T follicular helper cell (primary cell): ENCODE data around the gene CHST15.
"Not testable (repeated sequence)": the region's sequence is repeated elsewhere in the genome, so short reads cannot be mapped to it uniquely, and the experiment has no call there.

Experiments
- DNase-seq: peaks from one replicate; pipeline ENCODE4 v3.0.0-alpha.2; 2020; ENCODE audit warnings: low read depth

CHST15 gene

GRCh38 chr10:124098575-124098974 is 5.2 kb upstream of the CHST15 start:
- DNase-seq = no peak

GRCh38 chr10:124097883-124098282 is 4.5 kb upstream of the CHST15 start:
- DNase-seq = no peak

- DNase-seq = no peak
Measured at GRCh38 chr10:124096494-124096893, 3.1 kb upstream of the CHST15 start.

GRCh38 chr10:124095801-124096200 is 2.4 kb upstream of the CHST15 start:
- not testable (repeated sequence) for DNase-seq

GRCh38 chr10:124095096-124095495 is 1.7 kb upstream of the CHST15 start:
- DNase-seq = no peak

GRCh38 chr10:124094419-124094785 is 1.0 kb upstream of the CHST15 start:
- DNase-seq = no peak

- not testable (repeated sequence) for DNase-seq
Measured at GRCh38 chr10:124093774-124094418, 498 bp upstream of the CHST15 start.

GRCh38 chr10:124092250-124092859 is 1.0 kb downstream of the CHST15 start:
- DNase-seq = no peak

- DNase-seq = no peak
Measured at GRCh38 chr10:124091646-124092249, 1.6 kb downstream of the CHST15 start.

GRCh38 chr10:124090601-124091209 is 2.7 kb downstream of the CHST15 start:
- no peak for DNase-seq

- no peak for DNase-seq
Measured at GRCh38 chr10:124089859-124090258, 3.5 kb downstream of the CHST15 start.

- DNase-seq = no peak
Measured at GRCh38 chr10:124088915-124089314, 4.5 kb downstream of the CHST15 start.

- DNase-seq = no peak
Measured at GRCh38 chr10:124087672-124088634, 5.4 kb downstream of the CHST15 start.

GRCh38 chr10:124086787-124087671 is 6.4 kb downstream of the CHST15 start:
- no peak for DNase-seq

GRCh38 chr10:124086097-124086710 is 7.2 kb downstream of the CHST15 start:
- DNase-seq = no peak

GRCh38 chr10:124085680-124086079 is 7.7 kb downstream of the CHST15 start:
- DNase-seq = no peak

- no peak for DNase-seq
Measured at GRCh38 chr10:124084708-124085107, 8.7 kb downstream of the CHST15 start.

- no peak for DNase-seq
Measured at GRCh38 chr10:124083740-124084397, 9.5 kb downstream of the CHST15 start.

- no peak for DNase-seq
Measured at GRCh38 chr10:124083047-124083739, 10.2 kb downstream of the CHST15 start.
